ENCODE measurements around the gene ADGRV1.

DNA sequence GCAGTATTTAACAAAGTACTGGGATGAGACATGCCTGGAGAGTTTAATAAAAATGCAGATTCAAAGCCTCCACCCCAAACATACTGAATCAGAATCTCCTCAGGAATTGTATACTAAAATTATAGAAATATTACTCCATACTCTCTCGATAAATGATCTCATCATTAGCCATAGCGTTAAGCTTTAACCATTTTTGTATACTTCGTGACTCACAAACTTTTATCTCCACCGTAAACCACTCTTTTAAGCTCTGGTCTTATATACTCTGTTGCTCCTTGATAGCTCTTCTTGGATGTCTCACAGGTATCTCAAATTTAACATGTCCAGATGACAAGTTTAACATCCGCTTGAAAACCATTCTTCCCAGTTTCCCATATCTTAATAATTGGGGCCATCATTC is 327.8 kb downstream of the ADGRV1 start:
- TF ChIP-seq, protein P1, sequence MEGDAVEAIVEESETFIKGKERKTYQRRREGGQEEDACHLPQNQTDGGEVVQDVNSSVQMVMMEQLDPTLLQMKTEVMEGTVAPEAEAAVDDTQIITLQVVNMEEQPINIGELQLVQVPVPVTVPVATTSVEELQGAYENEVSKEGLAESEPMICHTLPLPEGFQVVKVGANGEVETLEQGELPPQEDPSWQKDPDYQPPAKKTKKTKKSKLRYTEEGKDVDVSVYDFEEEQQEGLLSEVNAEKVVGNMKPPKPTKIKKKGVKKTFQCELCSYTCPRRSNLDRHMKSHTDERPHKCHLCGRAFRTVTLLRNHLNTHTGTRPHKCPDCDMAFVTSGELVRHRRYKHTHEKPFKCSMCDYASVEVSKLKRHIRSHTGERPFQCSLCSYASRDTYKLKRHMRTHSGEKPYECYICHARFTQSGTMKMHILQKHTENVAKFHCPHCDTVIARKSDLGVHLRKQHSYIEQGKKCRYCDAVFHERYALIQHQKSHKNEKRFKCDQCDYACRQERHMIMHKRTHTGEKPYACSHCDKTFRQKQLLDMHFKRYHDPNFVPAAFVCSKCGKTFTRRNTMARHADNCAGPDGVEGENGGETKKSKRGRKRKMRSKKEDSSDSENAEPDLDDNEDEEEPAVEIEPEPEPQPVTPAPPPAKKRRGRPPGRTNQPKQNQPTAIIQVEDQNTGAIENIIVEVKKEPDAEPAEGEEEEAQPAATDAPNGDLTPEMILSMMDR (conservative IDR thresholded peaks at IDR 0.05; ENCODE audit: low read length): no peak
- TF ChIP-seq EZH2phosphoT487 (IDR thresholded peaks at IDR 0.05; ENCODE audit: borderline replicate concordance): no peak

All from Loucy (cell line).